ENCODE data around the gene STAB2. TPM values are rescaled to one million over a fixed set of nuclear protein-coding genes. Genes with fewer than 3 reads are reported as not detected.

Gene STAB2
- total RNA-seq, 2 experiments from 2014 or later = not detected

GRCh38 chr12:103671367-103671766, 84.3 kb downstream of the STAB2 start:
- no peaks in the 10 kb centered on the region for H3K9me3 ChIP-seq (ENCODE audit: low read length)
- intact Hi-C loops (cut with micrococcal nuclease; ENCODE audit: unreplicated experiment) = no loop called here
- H3K4me1 ChIP-seq (ENCODE audit: insufficient read depth, low read length, poor library complexity, severe bottlenecking) = no peaks in the 10 kb centered on the region
- no peak overlapping the region for H3K4me2 ChIP-seq (ENCODE audit: low read length)
- BruUV-seq (replicated peaks) = no TSS peak
- DNase-seq (ENCODE audit: low spot score) = no peak
- no peak overlapping the region for H3K4me3 ChIP-seq (ENCODE audit: low read depth, low read length, poor library complexity, severe bottlenecking)
- H3K36me3 ChIP-seq (ENCODE audit: insufficient read depth, low read length) = no peaks in the 10 kb centered on the region
- no peaks in the 10 kb centered on the region for H3K79me2 ChIP-seq (ENCODE audit: insufficient read depth, low read depth, low read length)
- H3K27ac ChIP-seq (ENCODE audit: low read depth, low read length, poor library complexity, severe bottlenecking) = no peak overlapping the region
- POLR2A ChIA-PET = no interaction called here
- no peaks in the 10 kb centered on the region for H4K20me1 ChIP-seq (ENCODE audit: insufficient read depth, low read length)
- no peak for TF ChIP-seq CTCF (conservative IDR thresholded peaks at IDR 0.05; ENCODE audit: low read length)
- CTCF ChIA-PET (ENCODE audit: unreplicated experiment) = no interaction called here
- H2AFZ ChIP-seq (ENCODE audit: low read length) = no peak overlapping the region
- H3K9me2 ChIP-seq (ENCODE audit: insufficient read depth, low read length) = no peaks in the 10 kb centered on the region

GRCh38 chr12:103672401-103673119, 85.5 kb downstream of the STAB2 start:
- H2AFZ ChIP-seq (ENCODE audit: low read length) = no peak overlapping the region
- no peaks in the 10 kb centered on the region for H3K79me2 ChIP-seq (ENCODE audit: insufficient read depth, low read depth, low read length)
- H3K27ac ChIP-seq (ENCODE audit: low read depth, low read length, poor library complexity, severe bottlenecking) = no peak overlapping the region
- no peaks in the 10 kb centered on the region for H3K36me3 ChIP-seq (ENCODE audit: insufficient read depth, low read length)
- H3K4me1 ChIP-seq (ENCODE audit: insufficient read depth, low read length, poor library complexity, severe bottlenecking) = no peaks in the 10 kb centered on the region
- ChIA-PET POLR2A (no interaction called here), CTCF (ENCODE audit: unreplicated experiment) (no interaction called here)
- H3K9me3 ChIP-seq (ENCODE audit: low read length) = no peaks in the 10 kb centered on the region
- no TSS peak for BruUV-seq (replicated peaks)
- TF ChIP-seq CTCF (conservative IDR thresholded peaks at IDR 0.05; ENCODE audit: low read length) (no peak), EZH2phosphoT487 (IDR thresholded peaks at IDR 0.05; ENCODE audit: borderline replicate concordance, low read depth, low read length) (no peak)
- no peak overlapping the region for H3K4me3 ChIP-seq (ENCODE audit: low read depth, low read length, poor library complexity, severe bottlenecking)
- no peaks in the 10 kb centered on the region for H3K9me2 ChIP-seq (ENCODE audit: insufficient read depth, low read length)
- H3K4me2 ChIP-seq (ENCODE audit: low read length) = no peak overlapping the region
- no peaks in the 10 kb centered on the region for H4K20me1 ChIP-seq (ENCODE audit: insufficient read depth, low read length)
- intact Hi-C loops (cut with micrococcal nuclease; ENCODE audit: unreplicated experiment) = no loop called here
- DNase-seq (ENCODE audit: low spot score) = no peak

- DNase-seq (ENCODE audit: low spot score) = no peak
- H3K4me3 ChIP-seq (ENCODE audit: low read depth, low read length, poor library complexity, severe bottlenecking) = no peak overlapping the region
- intact Hi-C loops (cut with micrococcal nuclease; ENCODE audit: unreplicated experiment) = no loop called here
- no peak for TF ChIP-seq CTCF (conservative IDR thresholded peaks at IDR 0.05; ENCODE audit: low read length)
- no peak for TF ChIP-seq EZH2phosphoT487 (IDR thresholded peaks at IDR 0.05; ENCODE audit: borderline replicate concordance, low read depth, low read length)
- H2AFZ ChIP-seq (ENCODE audit: low read length) = no peak overlapping the region
- ChIA-PET POLR2A (no interaction called here), CTCF (ENCODE audit: unreplicated experiment) (no interaction called here)
- no peak overlapping the region for H3K4me2 ChIP-seq (ENCODE audit: low read length)
- no peaks in the 10 kb centered on the region for H3K36me3 ChIP-seq (ENCODE audit: insufficient read depth, low read length)
- H3K9me3 ChIP-seq (ENCODE audit: low read length) = no peaks in the 10 kb centered on the region
- no peaks in the 10 kb centered on the region for H4K20me1 ChIP-seq (ENCODE audit: insufficient read depth, low read length)
- H3K9me2 ChIP-seq (ENCODE audit: insufficient read depth, low read length) = no peaks in the 10 kb centered on the region
- H3K4me1 ChIP-seq (ENCODE audit: insufficient read depth, low read length, poor library complexity, severe bottlenecking) = no peaks in the 10 kb centered on the region
- H3K79me2 ChIP-seq (ENCODE audit: insufficient read depth, low read depth, low read length) = no peaks in the 10 kb centered on the region
- BruUV-seq (replicated peaks) = no TSS peak
- no peak overlapping the region for H3K27ac ChIP-seq (ENCODE audit: low read depth, low read length, poor library complexity, severe bottlenecking)
These were observed 86.4 kb downstream of the STAB2 start for GRCh38 chr12:103673487-103673886.
